NCI-H2227 treated with DMSO at 0.1 percent for 48 hours (cell line): ENCODE data around the gene PTPN21.
A peak's percentile ranks its signal among the peaks of the same experiment; 100 is the strongest.

Experiments
- DNase-seq: peaks from one replicate; lab custom pipeline; 2025; lab: John Stamatoyannopoulos, UW

The PTPN21 gene

GRCh38 chr14:88554457-88555286 lies at the start of gene PTPN21:
PTPN21 (minus strand) TSS chr14:88555007; CDS start chr14:88550417, 4,590 bp downstream.
- no peak for DNase-seq

- no peak for DNase-seq
These were observed 49.4 kb upstream of the PTPN21 start for GRCh38 chr14:88604212-88604611.

- DNase-seq, result no peak
These were observed 45.1 kb upstream of the PTPN21 start for GRCh38 chr14:88599761-88600439.

GRCh38 chr14:88599326-88599725 lies 44.5 kb upstream of the PTPN21 start:
- DNase-seq, result no peak

GRCh38 chr14:88598097-88598675 lies 43.4 kb upstream of the PTPN21 start:
- no peak for DNase-seq

GRCh38 chr14:88597601-88598000 lies 42.8 kb upstream of the PTPN21 start:
- DNase-seq, result no peak

GRCh38 chr14:88597038-88597437 lies 42.2 kb upstream of the PTPN21 start:
- DNase-seq, result no peak

GRCh38 chr14:88592031-88592430 lies 37.2 kb upstream of the PTPN21 start:
- DNase-seq, result no peak

GRCh38 chr14:88590173-88590572 lies 35.4 kb upstream of the PTPN21 start:
- DNase-seq, result no peak

- DNase-seq, result no peak
These were observed 33.3 kb upstream of the PTPN21 start for GRCh38 chr14:88588081-88588480.

- DNase-seq, result no peak
These were observed 29.6 kb upstream of the PTPN21 start for GRCh38 chr14:88584451-88584850.

GRCh38 chr14:88576222-88576621 lies 21.4 kb upstream of the PTPN21 start:
- no peak for DNase-seq

- no peak for DNase-seq
These were observed 17.3 kb upstream of the PTPN21 start for GRCh38 chr14:88572117-88572516.

- no peak for DNase-seq
These were observed 13.4 kb upstream of the PTPN21 start for GRCh38 chr14:88568196-88568595.

- no peak for DNase-seq
These were observed 10.6 kb upstream of the PTPN21 start for GRCh38 chr14:88565427-88565826.

- DNase-seq, result no peak
These were observed 9.0 kb upstream of the PTPN21 start for GRCh38 chr14:88563845-88564244.

- peak; percentile 86 for DNase-seq
These were observed 8.3 kb upstream of the PTPN21 start, which contains the start of gene ZC3H14 for GRCh38 chr14:88562831-88563686. ZC3H14 (plus strand) TSS chr14:88563037; CDS start chr14:88563134, 97 bp downstream.

GRCh38 chr14:88562532-88562830 lies 7.7 kb upstream of the PTPN21 start:
- DNase-seq, result no peak

- peak; percentile 45 for DNase-seq
These were observed 5.0 kb upstream of the PTPN21 start for GRCh38 chr14:88559852-88560251.

GRCh38 chr14:88556581-88556980 lies 1.8 kb upstream of the PTPN21 start:
- no peak for DNase-seq

- DNase-seq, result no peak
These were observed 836 bp downstream of the PTPN21 start for GRCh38 chr14:88553886-88554456.

GRCh38 chr14:88552876-88553275 lies 1.9 kb downstream of the PTPN21 start:
- no peak for DNase-seq
